HUDEP-2 (cell line): Measurements from ENCODE around the gene PSD2.

ENCODE experiments used
- DNase-seq, 76 experiments: peaks; one replicate each; lab custom pipeline; 2025; ENCODE audit not compliant: unreplicated experiment in 76 of 76; lab: John Stamatoyannopoulos, UW

Gene PSD2

DNA sequence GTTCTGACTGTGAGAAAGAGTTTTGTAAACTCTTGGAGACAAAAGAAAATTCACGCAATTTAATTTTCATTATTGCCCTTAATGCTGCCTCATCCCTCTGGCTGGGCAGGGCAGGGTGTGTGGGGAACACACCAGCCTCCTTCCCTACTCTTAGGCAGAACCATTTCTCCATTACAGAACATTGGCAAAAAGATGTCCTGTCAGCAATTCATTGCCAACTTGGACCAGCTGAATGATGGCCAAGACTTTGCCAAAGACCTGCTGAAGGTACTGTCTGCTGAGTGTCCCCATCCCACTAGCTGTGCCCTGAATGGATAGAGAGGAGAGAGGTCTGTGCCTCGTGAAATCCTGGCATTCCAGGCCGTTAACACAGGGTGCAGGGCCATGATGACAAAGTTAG lies 37.9 kb downstream of the PSD2 start:
- no peak for DNase-seq

DNA sequence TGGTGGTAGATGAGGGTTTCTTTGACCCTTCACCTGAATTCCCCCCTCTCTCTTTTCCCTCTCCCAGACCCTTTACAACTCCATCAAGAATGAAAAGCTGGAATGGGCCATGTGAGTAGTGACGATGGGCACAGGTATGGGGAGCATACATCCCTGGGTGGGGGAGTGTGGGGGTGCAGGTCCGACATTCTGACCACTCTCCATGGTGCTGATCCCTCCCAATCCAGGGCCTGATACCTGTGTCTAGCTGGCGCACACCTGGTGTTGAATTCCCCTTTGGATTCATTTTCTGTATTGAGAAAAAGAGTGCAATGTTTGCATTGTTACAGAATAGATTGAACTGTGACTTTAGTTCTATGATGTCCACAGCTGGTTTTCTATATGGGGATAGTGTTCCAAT lies 40.0 kb downstream of the PSD2 start:
- no peak for DNase-seq

DNA sequence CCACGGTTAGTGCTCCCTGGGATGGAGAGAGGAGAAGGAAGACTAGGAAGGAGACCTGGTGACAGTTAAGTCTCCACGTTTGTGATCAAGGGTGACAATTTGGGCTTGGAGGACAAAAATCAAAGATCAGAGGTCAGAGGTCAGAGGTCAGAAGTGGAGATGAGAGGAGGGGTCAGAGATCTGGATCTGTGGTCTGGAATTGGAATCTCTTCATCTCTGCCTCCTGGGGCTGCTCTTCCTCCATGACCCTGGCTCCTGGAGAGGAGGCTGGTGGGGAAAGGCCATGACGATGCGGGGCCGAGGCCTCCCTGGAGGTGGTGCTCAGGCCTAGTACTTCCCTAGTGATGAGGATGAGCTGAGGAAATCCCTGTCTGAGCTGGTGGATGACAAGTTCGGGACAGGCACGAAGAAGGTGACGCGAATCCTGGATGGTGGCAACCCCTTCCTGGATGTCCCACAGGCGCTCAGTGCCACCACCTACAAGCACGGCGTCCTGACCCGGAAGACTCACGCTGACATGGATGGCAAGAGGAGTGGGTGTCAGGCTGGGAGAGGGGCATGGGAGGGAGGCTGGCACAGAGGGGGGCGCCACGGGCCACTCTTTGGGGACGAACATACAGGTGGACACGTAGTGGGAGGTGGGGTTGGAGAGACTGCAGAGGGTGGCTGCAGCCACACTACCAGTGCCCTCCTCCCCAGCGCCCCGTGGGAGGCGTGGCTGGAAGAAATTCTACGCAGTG lies 41.0 kb downstream of the PSD2 start:
- no peak for DNase-seq

DNA sequence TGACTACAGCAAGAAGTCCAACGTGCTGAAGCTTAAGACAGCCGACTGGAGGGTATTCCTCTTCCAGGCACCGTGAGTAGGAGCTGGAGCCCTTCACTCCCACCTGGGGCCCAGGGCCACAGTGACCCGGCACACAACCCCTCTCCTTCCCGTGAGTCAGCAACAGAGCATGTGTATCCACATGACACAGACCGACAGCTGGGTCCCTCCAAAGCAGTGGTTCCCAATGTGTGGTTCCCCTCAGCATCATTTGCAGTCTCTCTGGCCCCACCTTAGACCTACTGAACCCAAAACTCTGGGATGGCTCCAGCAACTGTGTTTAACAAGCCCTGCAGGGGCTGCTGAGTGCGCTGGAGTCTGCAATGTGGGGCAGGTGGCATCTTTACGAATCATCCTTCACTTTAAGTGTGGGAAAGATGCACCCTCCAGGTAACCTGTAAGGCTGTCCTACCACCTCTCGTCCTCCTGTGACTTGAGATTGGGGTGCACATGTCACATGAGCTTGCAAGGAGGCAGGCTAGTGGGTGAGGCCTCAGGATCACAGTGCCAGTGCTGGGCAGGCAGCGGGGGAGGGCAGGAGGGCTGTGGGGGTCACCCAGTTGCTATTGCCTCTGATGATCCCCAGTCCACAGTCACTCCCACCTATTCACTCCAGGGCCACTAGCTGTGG lies 42.2 kb downstream of the PSD2 start:
- DNase-seq, result no peak

DNA sequence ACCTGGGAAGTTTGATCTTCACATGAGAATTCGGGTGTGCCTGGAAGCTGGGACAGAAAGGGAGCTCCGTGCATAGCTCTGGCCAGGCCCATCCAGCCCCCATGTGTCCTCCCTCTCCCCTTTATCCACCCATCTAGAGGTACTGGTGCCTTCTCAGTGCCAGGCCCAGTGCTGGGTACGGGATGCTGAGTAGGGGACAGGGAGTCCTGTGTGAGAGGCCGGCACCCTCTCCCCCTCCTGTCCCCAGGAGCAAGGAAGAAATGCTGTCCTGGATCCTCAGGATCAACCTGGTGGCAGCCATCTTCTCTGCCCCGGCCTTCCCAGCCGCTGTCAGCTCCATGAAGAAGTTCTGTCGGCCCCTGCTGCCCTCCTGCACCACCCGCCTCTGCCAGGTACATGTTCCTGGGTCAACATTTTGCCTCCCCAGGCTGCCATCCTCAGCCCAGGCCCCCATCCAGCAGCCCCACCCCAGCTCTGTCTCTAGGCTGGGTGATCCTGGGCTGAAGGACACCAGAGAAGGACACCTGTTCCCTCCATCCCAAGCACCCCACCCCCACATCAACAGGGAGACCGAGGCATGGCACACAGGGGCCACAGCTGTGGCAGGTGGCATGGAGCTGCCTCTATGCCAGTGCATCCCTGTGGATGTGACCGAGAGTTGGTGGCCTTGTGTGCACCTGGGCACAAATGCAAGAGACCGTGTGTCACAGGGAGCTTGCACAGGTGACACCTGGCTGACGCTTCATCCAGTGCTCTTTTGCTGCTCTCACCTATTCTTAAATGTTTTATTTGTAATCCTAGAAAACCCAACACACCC lies 43.0 kb downstream of the PSD2 start:
- DNase-seq, result no peak

DNA sequence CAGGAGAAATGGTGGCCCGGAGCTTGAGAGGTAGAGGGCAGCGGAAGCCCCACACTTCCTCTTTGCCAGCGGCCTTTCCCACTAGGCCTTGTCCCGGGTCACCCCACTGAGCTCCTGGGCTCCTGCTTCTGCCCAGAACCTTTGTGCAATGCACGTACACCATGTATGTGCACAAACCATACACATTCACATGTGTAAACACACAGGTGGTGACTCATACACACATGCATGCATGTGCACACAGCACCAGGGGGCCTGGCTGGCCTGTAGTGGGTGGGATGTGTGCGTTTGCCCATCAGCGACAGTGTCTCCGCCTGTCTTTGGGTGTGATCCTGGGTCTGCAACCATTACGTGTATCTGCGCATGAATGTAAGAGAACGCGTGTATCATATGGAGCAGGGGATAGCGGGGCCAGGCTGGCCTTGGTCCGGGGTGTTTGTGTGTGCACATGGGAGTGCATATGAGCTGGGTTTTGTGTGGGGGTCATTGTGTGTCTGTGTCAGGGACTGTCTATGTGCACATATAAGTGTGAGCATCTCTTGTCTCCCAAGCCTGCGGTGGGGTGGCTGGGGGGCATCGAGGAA lies 43.7 kb downstream of the PSD2 start:
- no peak for DNase-seq

DNA sequence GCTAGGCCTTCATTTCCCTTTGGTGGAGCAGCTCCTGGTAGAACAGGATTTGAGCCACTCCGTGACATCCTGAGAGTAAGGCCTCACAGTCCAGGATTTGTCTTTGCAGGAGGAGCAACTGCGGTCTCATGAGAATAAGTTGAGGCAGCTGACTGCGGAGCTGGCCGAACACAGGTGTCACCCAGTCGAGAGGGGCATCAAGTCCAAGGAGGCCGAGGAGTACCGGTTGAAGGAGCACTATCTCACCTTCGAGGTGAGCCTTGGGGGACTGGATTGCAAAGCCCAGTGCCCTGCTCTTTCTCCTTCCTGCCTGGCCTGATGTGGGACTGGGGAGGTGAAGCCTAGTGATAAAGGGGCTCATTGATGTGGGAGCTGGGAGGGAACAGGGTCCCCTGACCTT lies 44.3 kb downstream of the PSD2 start:
- DNase-seq, result no peak

DNA sequence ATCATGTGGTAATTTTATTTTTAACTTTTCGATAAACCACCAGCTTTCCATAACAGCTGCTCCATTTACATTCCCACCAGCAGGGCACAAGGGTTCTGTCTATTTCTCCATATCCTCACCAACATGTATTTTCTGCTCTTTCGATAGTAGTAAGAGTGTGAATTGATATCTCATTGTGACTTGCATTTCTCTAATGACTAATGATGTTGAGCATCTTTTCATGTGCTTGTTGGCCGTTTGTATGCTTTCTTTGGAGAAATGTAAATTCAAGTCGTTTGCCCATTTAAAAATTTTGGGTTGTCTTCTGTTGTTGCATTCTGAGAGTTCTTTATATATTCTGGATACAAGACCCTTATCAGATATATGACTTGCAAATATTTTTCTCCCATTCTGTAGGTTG lies 45.9 kb downstream of the PSD2 start:
- no peak for DNase-seq

DNA sequence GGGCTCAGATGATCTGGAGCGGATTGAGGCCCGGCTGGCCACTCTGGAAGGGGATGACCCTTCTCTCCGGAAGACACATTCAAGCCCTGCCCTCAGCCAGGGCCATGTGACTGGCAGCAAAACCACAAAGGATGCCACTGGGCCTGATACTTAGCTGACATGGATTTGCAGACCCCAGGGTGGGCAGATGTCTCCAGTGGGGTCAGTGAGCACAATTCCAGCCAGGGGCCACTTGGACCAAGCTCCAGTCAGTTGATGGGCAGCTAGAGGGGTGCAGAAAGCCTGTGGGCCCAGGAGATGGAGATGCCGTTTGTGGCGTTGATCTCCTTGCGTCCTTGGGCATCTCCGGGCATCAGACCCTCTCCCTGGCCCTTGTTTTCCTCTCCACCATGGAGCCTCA lies 46.7 kb downstream of the PSD2 start:
- no peak for DNase-seq

DNA sequence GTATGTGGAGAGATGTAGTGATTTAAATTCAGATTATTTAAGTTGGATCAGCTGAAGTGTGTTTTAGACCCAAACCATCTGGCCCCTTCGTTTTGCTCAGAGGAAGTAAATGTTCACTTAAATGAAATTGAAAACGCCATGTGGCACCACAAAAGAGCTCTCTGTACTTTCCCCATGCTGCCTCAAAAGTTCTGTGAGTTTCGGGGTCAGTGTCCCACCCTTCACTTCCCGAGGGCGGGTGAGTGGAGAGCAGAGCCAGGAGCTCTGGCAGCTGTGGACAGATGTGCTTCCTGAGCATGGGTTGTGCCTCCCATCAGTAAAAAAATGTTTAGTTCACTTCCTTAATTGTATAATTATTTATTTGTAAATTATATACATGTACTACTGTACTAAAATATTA lies 48.4 kb downstream of the PSD2 start:
- no peak for DNase-seq

DNA sequence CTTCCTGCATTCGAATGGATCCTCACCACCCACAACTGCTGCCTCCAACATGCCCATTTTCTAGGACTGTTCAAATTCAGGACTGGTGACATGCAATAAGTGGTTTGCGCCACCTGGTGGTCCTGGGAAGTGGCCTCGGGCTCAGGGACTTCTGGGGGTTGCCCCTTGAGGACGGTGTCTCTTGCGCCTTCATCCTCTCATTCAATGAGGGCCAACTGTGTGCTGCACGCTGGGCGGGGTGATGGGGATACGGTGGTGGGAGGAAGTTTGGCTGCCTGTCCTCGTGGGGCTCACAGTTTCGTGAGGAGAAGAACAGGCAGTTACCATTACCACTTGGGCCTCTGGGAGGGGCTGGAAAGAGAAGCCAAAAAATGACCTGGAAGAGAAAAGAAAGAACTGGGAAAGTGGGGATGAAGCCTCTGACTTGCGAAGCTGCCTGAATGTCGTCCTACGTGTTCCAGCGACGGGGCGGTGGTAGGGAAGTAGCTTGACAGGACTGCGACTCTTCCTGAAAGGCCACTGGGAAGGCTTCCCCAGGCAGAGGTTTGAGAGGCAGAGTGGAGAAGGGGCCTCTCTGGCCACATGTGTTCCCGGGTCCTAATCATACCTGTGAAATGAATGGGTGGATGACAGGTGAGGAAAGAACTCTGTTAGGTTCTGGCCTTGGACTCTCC lies 49.0 kb downstream of the PSD2 start:
- DNase-seq, result peak in 65 of 76 experiments; percentile 0 to 79 (median 47)

DNA sequence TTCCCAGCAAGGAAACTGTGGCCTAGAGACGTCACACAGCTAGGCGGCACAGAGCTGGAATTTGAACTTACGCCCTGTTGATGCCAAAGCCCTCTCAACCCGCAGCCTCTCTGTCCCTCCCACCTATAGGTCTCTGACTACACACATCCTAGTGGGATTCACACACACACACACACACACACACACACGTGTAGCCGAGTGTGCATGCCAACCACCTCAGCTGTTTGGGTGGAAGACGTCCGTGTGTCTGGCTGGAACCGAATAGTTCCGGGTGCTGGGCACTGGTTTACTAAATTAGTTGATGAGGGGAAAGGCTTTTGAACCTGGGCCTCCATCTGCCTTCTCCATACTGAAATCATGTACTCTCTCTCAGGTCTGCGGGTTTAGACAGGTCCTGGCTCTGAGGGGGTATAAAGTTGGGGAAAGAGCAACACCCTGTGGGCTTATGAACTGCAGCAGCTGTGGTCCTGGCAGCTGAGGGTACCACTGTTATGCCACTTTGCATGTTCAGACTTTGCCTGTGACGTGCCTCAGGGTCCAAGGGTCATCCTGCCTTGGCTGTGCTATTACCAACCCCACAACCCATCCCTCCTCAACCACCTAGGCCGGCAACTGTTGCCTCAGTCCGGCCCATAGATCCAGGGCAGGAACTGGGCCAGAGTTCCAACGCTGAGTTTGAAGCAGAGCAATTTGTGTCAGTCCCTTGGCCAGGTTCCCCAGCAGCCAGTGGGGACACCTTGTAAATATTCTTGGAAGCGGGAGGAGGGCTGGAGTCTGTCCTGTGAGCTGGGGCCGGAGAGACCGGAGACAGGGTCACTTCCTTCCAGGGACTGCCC lies 50.5 kb downstream of the PSD2 start:
- DNase-seq, result no peak

DNA sequence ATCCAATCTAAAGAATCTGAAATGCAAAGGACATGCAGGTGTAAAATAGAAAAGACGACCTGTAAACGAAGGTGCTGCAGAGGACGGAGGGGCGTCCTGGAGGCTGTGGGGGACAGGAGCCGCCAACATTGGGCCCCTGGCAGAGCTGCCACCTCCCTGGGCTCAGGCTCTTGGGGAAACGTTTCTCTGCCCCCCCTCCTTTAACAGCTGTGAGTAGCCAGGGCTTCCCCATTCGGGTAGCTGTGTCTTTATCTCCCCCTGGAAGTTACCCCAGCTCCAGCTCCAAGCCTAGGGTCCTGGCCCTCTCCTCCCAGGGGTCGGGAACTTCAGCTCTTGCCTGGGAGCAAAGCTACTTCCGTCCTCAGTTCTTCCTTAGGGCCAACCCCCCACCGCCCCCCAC lies 51.5 kb downstream of the PSD2 start:
- DNase-seq, result no peak

DNA sequence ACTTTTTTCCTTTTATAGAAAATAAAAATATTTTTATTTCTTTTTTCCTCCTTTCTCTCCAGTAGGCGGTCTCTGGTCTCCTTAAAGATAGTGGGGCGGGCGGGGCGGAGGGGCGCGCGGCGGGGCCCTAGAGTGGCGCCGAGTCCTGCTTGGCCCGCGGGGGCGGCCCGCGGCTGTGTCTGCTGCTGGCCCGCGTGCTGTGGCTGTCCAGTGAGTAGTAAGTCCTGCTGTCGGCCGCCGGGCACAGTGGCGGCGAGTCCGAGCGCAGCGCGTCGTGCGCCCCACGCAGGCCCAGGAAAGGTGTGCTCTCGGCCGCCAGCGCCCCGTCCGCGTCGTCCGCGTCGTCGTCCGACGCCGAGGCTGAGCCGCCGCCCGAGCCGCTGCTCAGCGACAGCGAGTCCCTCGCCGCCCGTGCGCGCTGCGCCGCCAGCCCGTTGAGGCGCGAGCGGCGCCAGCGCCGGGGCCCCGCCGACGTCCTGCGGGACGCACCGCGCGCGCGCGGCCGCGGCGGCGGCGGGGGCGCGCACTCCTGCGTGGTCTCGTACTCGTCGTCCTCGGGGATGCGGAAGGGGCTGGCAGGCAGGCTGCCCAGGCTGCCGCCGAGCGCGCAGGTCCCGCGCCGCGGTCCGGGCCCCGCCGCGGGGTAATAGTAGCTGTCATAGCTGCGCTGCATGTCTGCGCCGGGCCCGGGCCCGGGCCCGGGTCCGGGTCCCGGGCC lies 52.3 kb downstream of the PSD2 start:
- DNase-seq, result no peak

DNA sequence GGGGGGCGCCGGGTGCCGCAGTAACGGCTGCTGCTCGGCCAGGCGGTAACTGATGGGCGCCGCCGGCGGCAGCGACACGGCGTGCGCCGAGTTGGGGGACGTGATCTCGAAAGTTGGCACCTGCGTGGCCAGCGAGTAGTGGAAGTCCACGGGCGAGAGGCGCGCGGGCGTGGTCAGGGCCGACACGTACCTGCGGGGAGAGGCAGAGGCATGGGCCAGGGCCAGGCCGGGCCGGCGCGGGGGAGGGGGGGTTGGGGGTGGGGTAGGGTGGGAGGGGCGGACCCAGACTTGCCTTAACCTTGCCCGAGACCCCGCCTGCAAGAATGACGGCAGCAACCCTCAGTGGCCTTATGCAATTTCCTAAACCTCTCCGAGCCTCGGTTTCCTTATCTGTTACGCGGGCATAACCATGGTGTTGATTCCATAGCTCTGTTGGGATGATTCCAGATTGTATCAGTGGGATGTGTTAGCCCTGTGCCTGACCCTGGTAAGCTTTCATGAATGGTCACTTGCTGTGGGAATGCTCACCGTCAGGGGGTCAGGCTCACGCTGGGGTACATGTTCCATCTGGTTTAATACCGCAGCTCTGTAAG lies 53.0 kb downstream of the PSD2 start:
- no peak for DNase-seq

DNA sequence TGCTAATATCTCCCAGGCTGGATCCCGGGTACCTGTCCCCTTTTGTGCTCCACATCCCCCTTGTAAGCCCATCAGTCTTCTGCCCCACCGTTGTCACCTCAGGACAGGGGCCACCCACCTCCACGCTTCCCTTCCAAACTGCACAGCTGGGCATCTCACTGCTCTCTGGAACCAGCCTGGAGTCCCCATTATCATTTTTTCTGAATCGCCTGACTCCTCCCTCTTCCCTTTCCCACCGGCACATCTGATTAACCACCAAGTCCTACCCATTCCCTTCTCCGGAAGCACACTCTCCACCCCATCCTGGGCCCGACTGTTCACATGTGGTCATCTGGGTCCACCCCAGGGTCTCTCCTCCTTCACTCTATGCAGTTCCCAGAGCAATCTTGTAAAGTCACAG lies 53.9 kb downstream of the PSD2 start:
- DNase-seq, result no peak

DNA sequence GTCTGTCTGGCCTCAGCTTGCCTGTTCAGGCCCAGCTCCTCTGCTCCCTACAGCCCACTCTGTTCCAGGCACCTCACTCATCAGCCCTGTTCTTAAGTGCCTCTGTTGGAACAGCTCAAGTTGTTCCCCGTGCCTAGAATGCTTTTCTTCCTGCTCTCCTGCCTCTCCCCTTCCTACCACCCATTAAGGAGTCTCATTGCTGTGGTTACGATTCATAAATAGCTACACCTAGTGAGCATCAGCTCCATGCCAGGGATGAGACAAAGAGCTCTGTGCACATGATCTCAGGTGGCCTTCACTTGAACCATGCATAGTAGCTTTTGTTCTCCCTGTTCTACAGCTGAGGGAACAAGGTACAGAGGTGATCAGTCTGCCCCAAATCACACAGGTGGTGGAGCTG lies 54.3 kb downstream of the PSD2 start:
- no peak for DNase-seq

DNA sequence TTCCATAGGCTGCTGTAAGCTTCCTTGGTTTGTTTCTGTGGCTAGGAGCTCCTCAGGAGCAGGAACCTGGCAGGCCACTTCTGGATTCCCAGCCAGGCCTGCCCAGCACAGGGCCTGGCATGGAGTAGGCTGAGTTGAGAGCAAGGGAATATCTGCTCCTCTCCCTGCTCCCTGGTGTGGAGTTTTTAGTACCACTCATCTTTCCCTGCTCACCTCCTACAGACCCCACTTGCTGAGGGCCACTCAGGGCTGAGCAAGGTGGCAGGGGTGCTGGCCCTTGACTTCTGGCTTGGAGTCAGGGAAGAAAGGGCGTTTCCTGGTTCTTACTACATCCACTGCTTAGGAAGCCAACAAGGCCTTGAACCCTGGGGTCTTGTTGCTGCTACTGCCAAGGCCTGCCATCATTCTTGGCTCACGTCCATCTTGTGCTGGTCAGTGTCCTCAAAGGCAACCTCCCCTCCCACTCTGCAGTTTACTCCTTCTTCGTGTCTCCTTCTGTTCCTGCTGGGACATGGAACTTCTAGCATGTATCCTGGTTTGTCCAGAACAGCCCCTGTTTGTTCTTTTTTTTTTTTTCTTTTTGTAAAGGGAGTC lies 54.9 kb downstream of the PSD2 start:
- DNase-seq, result no peak

DNA sequence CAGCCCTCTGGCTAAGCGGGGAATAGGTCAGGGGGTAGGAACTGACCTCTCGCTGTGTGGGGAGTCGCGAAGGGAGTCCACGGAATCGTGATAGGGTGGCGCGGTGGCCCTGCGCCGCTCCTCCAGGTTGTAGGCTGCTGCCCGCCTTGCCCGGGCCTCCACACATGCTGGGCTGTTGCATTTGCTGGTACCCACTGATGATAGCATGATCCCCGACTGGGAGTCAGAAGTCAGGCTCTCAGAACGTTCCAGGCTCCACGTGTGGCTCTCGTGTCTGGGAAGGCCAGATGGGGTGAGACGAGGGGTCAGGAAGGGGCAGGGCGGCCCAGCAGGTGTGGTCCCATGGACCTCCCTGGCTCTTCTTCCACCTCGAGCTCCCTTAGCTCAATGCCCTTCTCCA lies 56.0 kb downstream of the PSD2 start:
- no peak for DNase-seq
